Fibroblast of mammary gland (primary cell): ENCODE data around the gene ASF1A.

Source experiments
- DNase-seq: peaks from one replicate; pipeline ENCODE4 v3.0.0-alpha.2; 2010; ENCODE audit warnings: low read depth
- H3K4me3 ChIP-seq: 2 replicates; pipeline ENCODE4 v1.5.1; 2011; ENCODE audit warnings: low read depth, mild to moderate bottlenecking, low read length, moderate library complexity; ENCODE audit not compliant: control insufficient read depth
- CTCF ChIP-seq: conservative IDR thresholded peaks from 2 replicates; pipeline ENCODE4 v1.5.1; 2011; ENCODE audit warnings: low read depth, low read length, inconsistent platforms; ENCODE audit not compliant: control insufficient read depth, insufficient read depth

The ASF1A gene

GRCh38 chr6:118952683-118953082 lies 58.7 kb downstream of the ASF1A start:
- no peak for DNase-seq
- no peak for TF ChIP-seq CTCF
- no peak overlapping the region for H3K4me3 ChIP-seq

- DNase-seq: no peak
- TF ChIP-seq CTCF: no peak
- no peak overlapping the region for H3K4me3 ChIP-seq
Observed at GRCh38 chr6:118953391-118953790, 59.4 kb downstream of the ASF1A start.
